ENCODE data around the gene RNF224.

DNA sequence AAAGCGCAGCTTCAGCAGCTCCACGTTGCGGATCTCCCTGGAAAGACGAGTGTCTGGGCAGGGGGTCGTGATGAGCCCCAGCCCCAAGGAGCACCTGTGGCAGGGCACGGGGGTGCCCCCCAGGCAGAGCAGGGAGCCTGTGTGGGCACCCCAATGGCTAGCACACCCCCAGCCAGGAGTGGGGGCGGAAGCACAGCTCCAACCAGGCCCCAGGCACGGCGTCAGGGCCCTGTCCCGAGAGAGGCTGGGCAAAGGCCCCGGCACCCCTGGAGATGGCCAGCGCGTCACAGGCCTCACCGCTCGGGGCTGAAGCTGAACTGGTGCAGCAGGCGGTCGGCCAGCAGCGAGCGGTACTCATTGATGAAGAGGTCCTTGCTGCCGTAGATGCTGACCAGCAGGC lies 46.8 kb upstream of the RNF224 start:
- TF ChIP-seq CTCF (IDR thresholded peaks at IDR 0.05; ENCODE audit: borderline replicate concordance, extremely low read depth, low read length, poor library complexity, severe bottlenecking) (no peak), EZH2 (IDR thresholded peaks at IDR 0.05; ENCODE audit: borderline replicate concordance, low read depth, low read length, severe bottlenecking) (no peak)

Measured in DND-41 (cell line).